ENCODE results near the gene ADSS2.
A peak's percentile ranks its signal among the peaks of the same experiment; 100 is the strongest.

ADSS2 gene

GRCh38 chr1:244460197-244460596 is 8.5 kb upstream of the ADSS2 start:
- Histone ChIP-seq H3K4me1 (ENCODE audit: low read depth, poor library complexity, severe bottlenecking) (peaks cover 14% of the 10 kb centered on the region), H3K9ac (no peak overlapping the region), H2AFZ (ENCODE audit: low read depth) (peak overlapping the region; percentile 67), H3K27me3 (ENCODE audit: insufficient read depth, low read depth) (no peaks in the 10 kb centered on the region), H4K20me1 (ENCODE audit: insufficient read depth) (no peaks in the 10 kb centered on the region), H3K4me2 (no peak overlapping the region; the same call in 1 of the 2 replicates), H3K4me3 (IDR thresholded peaks at IDR 0.05; ENCODE audit: insufficient read depth, low read depth, low read length) (no peak overlapping the region), H3K27ac (0 out of 2 replicates have a peak overlapping the region, but pooled peaks have one; percentile 56), H3K79me2 (ENCODE audit: insufficient read depth, low read depth) (no peaks in the 10 kb centered on the region), H3K36me3 (ENCODE audit: insufficient read depth) (no peaks in the 10 kb centered on the region; the same call in 1 of the 2 replicates)
- TF ChIP-seq CTCF (conservative IDR thresholded peaks at IDR 0.05; ENCODE audit: low read depth, low read length) = no peak

- H3K4me3 ChIP-seq (IDR thresholded peaks at IDR 0.05; ENCODE audit: insufficient read depth, low read depth, low read length) = no peak overlapping the region
- peaks cover 14% of the 10 kb centered on the region for H3K4me1 ChIP-seq (ENCODE audit: low read depth, poor library complexity, severe bottlenecking)
- H3K79me2 ChIP-seq (ENCODE audit: insufficient read depth, low read depth) = no peaks in the 10 kb centered on the region
- TF ChIP-seq CTCF (conservative IDR thresholded peaks at IDR 0.05; ENCODE audit: low read depth, low read length) = no peak
- no peak overlapping the region for H3K4me2 ChIP-seq
- H2AFZ ChIP-seq (ENCODE audit: low read depth) = no peak overlapping the region
- H3K27ac ChIP-seq = no peak overlapping the region
- no peaks in the 10 kb centered on the region for H4K20me1 ChIP-seq (ENCODE audit: insufficient read depth)
- H3K27me3 ChIP-seq (ENCODE audit: insufficient read depth, low read depth) = no peaks in the 10 kb centered on the region
- no peak overlapping the region for H3K9ac ChIP-seq
- no peaks in the 10 kb centered on the region; the same call in 1 of the 2 replicates for H3K36me3 ChIP-seq (ENCODE audit: insufficient read depth)
Measured at GRCh38 chr1:244458781-244459180, 7.1 kb upstream of the ADSS2 start.

- no peak overlapping the region for H3K4me2 ChIP-seq
- H3K36me3 ChIP-seq (ENCODE audit: insufficient read depth) = no peaks in the 10 kb centered on the region; the same call in 1 of the 2 replicates
- H4K20me1 ChIP-seq (ENCODE audit: insufficient read depth) = no peaks in the 10 kb centered on the region
- no peak overlapping the region for H3K27ac ChIP-seq
- no peak overlapping the region for H2AFZ ChIP-seq (ENCODE audit: low read depth)
- H3K27me3 ChIP-seq (ENCODE audit: insufficient read depth, low read depth) = no peaks in the 10 kb centered on the region
- no peaks in the 10 kb centered on the region; the same call in 1 of the 2 replicates for H3K79me2 ChIP-seq (ENCODE audit: insufficient read depth, low read depth)
- H3K4me3 ChIP-seq (IDR thresholded peaks at IDR 0.05; ENCODE audit: insufficient read depth, low read depth, low read length) = no peak overlapping the region
- H3K9ac ChIP-seq = no peak overlapping the region
- TF ChIP-seq CTCF (conservative IDR thresholded peaks at IDR 0.05; ENCODE audit: low read depth, low read length) = no peak
- H3K4me1 ChIP-seq (ENCODE audit: low read depth, poor library complexity, severe bottlenecking) = peaks cover 21% of the 10 kb centered on the region
Measured at GRCh38 chr1:244456586-244456985, 4.9 kb upstream of the ADSS2 start.

GRCh38 chr1:244454412-244454811 is 2.7 kb upstream of the ADSS2 start:
- H3K4me1 ChIP-seq (ENCODE audit: low read depth, poor library complexity, severe bottlenecking) = peaks cover 17% of the 10 kb centered on the region
- peaks cover 21% of the 10 kb centered on the region for H3K79me2 ChIP-seq (ENCODE audit: insufficient read depth, low read depth)
- TF ChIP-seq CTCF (conservative IDR thresholded peaks at IDR 0.05; ENCODE audit: low read depth, low read length) = no peak
- no peak overlapping the region for H3K9ac ChIP-seq
- no peak overlapping the region for H3K27ac ChIP-seq
- H2AFZ ChIP-seq (ENCODE audit: low read depth) = no peak overlapping the region
- H3K27me3 ChIP-seq (ENCODE audit: insufficient read depth, low read depth) = no peaks in the 10 kb centered on the region
- 0 out of 2 replicates have a peak, but pooled peaks cover 4% of the 10 kb centered on the region for H4K20me1 ChIP-seq (ENCODE audit: insufficient read depth)
- H3K4me2 ChIP-seq = no peak overlapping the region
- no peak overlapping the region for H3K4me3 ChIP-seq (IDR thresholded peaks at IDR 0.05; ENCODE audit: insufficient read depth, low read depth, low read length)
- H3K36me3 ChIP-seq (ENCODE audit: insufficient read depth) = no peaks in the 10 kb centered on the region; the same call in 1 of the 2 replicates

Measured in KMS-11 (cell line).